Activated naive CD4-positive, alpha-beta T cell treated with anti-CD3 and anti-CD28 coated beads, Interleukin-2, amount 10 ng/mL, durations not matched to agents 7 days and 5 days (primary cell): ENCODE data around the gene MORF4L1.

Experiments
- CTCF ChIA-PET: fragments of 350-600 bp; sonication (Branson Sonifier 250); formaldehyde crosslinking; loops from one replicate; lab custom pipeline; 2021; ENCODE audit warnings: antibody characterized with exemption; lab: Charles Lee
- DNase-seq: peaks from one replicate; pipeline ENCODE4 v3.0.0-alpha.2; 2020
- H3K27ac Mint-ChIP-seq: one replicate; pipeline ENCODE4 v1.8.0; 2021; ENCODE audit warnings: mild to moderate bottlenecking, moderate library complexity, mixed read lengths
- H3K27me3 Mint-ChIP-seq: one replicate; pipeline ENCODE4 v1.8.0; 2021; ENCODE audit warnings: mild to moderate bottlenecking, mixed read lengths
- H3K36me3 Mint-ChIP-seq: one replicate; pipeline ENCODE4 v1.8.0; 2021; ENCODE audit warnings: mixed read lengths
- H3K4me1 Mint-ChIP-seq: one replicate; pipeline ENCODE4 v1.8.0; 2021; ENCODE audit warnings: mixed read lengths
- H3K4me3 Mint-ChIP-seq: one replicate; pipeline ENCODE4 v1.8.0; 2021; ENCODE audit warnings: mild to moderate bottlenecking, moderate library complexity, mixed read lengths
- H3K9me3 Mint-ChIP-seq: one replicate; pipeline ENCODE4 v1.8.0; 2021; ENCODE audit warnings: mixed read lengths

The MORF4L1 gene

DNA sequence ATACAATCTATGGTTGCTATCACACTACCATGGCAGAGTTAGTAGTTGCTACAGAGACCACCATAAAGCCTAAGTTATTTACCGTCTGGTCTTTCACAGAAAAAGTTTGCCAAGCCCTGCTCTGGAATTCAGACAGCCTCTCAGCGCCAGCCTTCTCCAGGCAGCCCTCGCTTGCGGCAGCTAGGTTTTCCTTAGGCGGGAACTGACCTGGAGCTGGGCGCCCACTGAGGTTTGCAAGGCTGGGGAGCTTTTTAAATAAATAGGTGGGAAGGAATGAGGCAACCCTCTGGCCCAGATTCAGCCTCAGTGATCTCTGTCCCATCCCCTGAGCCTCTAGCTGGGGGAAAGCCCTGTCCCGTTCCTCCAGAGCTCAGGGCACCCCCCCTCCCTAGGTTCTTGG is 71.0 kb downstream of the MORF4L1 start:
- DNase-seq: no peak
- H3K27me3 Mint-ChIP-seq: peaks cover 52% of the 10 kb centered on the region
- H3K9me3 Mint-ChIP-seq: no peaks in the 10 kb centered on the region
- peak overlapping the region; percentile 84 for H3K4me3 Mint-ChIP-seq
- H3K27ac Mint-ChIP-seq: peak overlapping the region; percentile 64
- CTCF ChIA-PET: interaction anchor here (1.0 kb wide), 1 partner anchor 63 kb away, joined by 4 read pairs; no protein-coding TSS in a partner anchor
- peaks cover 40% of the 10 kb centered on the region for H3K4me1 Mint-ChIP-seq
- H3K36me3 Mint-ChIP-seq: peaks cover 21% of the 10 kb centered on the region

DNA sequence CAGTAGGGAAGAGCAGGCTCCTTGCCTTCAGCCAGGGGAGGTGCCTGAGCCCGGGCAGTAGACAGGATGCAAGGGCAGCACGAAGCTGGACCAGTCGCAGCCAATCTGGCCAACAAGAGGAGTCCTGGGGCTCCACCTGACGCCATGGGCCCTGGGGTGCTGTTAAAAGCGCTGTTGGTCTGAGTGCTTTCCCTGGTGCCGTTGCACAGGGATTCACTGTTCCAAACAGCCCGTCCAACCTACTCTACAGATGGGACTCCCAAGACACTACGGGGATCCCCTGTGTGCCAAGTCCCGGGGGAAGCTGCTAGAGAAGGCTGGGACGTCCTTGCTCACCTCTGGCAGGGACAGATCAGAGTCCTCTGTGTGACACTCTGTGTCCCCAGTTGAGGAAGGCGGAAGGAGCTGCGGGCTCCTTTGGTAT is 71.5 kb downstream of the MORF4L1 start:
- H3K9me3 Mint-ChIP-seq: no peaks in the 10 kb centered on the region
- peaks cover 34% of the 10 kb centered on the region for H3K4me1 Mint-ChIP-seq
- CTCF ChIA-PET: interaction anchor here (1.0 kb wide), 1 partner anchor 63 kb away, joined by 4 read pairs; no protein-coding TSS in a partner anchor
- peak; percentile 27 for DNase-seq
- peak overlapping the region; percentile 84 for H3K4me3 Mint-ChIP-seq
- peaks cover 52% of the 10 kb centered on the region for H3K27me3 Mint-ChIP-seq
- peak overlapping the region; percentile 62 for H3K27ac Mint-ChIP-seq
- H3K36me3 Mint-ChIP-seq: peaks cover 16% of the 10 kb centered on the region

DNA sequence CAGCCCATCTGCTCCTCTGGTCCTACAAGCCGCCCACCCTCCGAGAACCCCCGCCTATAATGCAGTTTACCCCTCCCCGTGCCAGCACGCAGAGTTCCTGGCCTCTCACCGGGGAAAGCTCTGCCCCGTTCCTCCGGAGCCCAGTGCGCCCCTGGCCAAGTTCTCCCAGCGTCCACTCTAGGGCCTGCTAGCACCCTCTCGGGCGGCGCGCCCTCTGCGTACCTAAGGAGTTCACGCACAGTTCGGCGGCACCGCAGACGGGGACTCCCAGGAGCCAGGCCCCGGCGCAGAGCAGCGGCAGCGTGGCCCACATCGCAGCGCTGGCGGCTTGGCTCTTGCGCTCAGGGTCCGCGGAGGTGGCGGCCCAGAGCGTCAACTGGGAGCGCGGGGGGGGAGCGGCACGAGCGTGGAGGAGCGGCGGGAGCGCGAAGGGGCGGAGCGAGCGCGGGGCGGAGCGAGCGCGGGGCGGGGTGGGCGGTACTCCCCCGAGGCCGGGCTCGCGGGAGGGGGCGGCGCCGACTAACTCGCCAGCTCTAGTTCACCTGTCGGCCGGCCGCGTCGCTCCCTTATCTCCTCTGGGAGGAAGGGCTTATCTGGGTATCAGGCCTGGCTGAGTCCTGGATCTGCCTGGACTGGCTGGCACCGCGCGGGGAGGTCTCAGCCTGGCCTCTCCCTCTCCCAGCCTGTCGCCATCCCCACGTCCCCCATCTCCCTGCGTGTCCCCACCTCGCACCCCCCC is 72.1 kb downstream of the MORF4L1 start, which contains the start of gene CTSH:
Gene CTSH, minus strand, starts transcription at position 378 of the 739 bp plus-strand sequence. Its CDS starts 65 bp downstream, at position 313.
- H3K27ac Mint-ChIP-seq: peak within 1 kb of the TSS; percentile 62
- CTCF ChIA-PET: interaction anchor here (1.0 kb wide), 1 partner anchor 62 kb away, joined by 4 read pairs; no protein-coding TSS in a partner anchor

DNA sequence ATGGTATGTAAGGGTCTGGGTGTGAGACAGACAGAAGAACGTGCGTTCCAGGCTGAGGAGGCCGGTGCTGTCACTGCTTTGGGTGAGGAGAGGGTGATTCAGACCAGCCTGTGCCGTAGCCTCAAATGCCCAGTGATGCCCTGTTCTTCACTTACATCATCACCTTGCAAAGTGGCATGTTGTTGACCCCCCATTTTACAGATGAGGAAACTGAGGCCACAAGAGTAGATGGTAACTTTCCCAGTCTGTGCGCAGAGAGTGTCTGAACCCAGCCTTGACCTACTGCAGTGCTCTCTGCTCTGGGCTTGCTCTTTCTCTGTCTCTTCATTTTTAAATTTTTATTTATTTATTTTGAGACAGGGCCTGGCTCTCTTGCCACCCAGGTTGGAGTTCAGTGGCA is 73.8 kb downstream of the MORF4L1 start:
- H3K4me3 Mint-ChIP-seq: peak overlapping the region; percentile 21
- CTCF ChIA-PET: no interaction called here

More for the DNA sequence above, 72.1 kb downstream of the MORF4L1 start, which contains the start of gene CTSH:
- DNase-seq: peak; percentile 88
- peaks cover 12% of the 10 kb centered on the region for H3K36me3 Mint-ChIP-seq
- no peaks in the 10 kb centered on the region for H3K9me3 Mint-ChIP-seq
- H3K27me3 Mint-ChIP-seq: peaks cover 52% of the 10 kb centered on the region
- peaks cover 28% of the 10 kb centered on the region for H3K4me1 Mint-ChIP-seq
- H3K4me3 Mint-ChIP-seq: peak within 1 kb of the TSS; percentile 84

DNA sequence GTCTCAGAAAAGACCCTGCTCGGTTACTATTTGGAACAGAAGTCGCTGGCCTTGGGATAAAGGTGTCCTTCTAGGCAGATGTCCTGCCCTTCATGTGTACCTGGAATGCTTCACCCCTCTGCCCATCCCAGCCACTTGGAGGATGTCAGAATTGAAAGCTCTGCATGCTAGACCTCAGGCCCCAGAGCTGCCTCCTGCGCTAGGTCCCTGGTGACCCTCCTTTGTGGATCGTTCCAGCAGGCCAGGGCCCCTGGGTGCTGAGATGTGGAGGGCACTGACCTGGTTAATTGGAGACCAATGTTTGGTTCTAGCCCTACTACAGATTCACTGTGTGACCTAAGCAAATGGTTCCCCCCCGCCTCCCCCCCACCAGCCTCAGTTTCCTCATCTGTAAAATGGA is 74.8 kb downstream of the MORF4L1 start:
- Mint-ChIP-seq H3K4me3 (no peak overlapping the region), H3K27me3 (peaks cover 64% of the 10 kb centered on the region), H3K9me3 (no peaks in the 10 kb centered on the region), H3K27ac (no peak overlapping the region), H3K36me3 (peaks cover 4% of the 10 kb centered on the region), H3K4me1 (peaks cover 32% of the 10 kb centered on the region)
- CTCF ChIA-PET: no interaction called here
- DNase-seq: no peak

More for the DNA sequence above, 73.8 kb downstream of the MORF4L1 start:
- H3K4me1 Mint-ChIP-seq: peaks cover 33% of the 10 kb centered on the region
- H3K27me3 Mint-ChIP-seq: peaks cover 61% of the 10 kb centered on the region
- peaks cover 8% of the 10 kb centered on the region for H3K36me3 Mint-ChIP-seq
- no peak overlapping the region for H3K27ac Mint-ChIP-seq
- DNase-seq: no peak
- H3K9me3 Mint-ChIP-seq: no peaks in the 10 kb centered on the region
